Measurements from ENCODE around the gene STX16. TPM values are rescaled to one million over a fixed set of nuclear protein-coding genes. Genes with fewer than 3 reads are reported as not detected.

The STX16 gene
- total and polyA plus RNA-seq, 9 of the 15 experiments (the other 6 are each of a cell fraction or from before 2014, with no cell fraction given): 4.4 to 43.5 (median 14.7) TPM

GRCh38 chr20:58604128-58604881 lies 46.8 kb upstream of the STX16 start (continued):
- TF ChIP-seq YY1 (IDR thresholded peaks at IDR 0.05; ENCODE audit: borderline replicate concordance in 1 of 3, control insufficient read depth in 1 of 3, extremely low read depth in 1 of 3, insufficient read depth in 3 of 3, insufficient read length in 1 of 3, insufficient replicate concordance in 2 of 3, low read depth in 1 of 3, low read length in 2 of 3) (no peak), RCOR1 (IDR thresholded peaks at IDR 0.05; ENCODE audit: borderline replicate concordance in 1 of 2, low read depth in 2 of 2, low read length in 2 of 2) (no peak)

DNA sequence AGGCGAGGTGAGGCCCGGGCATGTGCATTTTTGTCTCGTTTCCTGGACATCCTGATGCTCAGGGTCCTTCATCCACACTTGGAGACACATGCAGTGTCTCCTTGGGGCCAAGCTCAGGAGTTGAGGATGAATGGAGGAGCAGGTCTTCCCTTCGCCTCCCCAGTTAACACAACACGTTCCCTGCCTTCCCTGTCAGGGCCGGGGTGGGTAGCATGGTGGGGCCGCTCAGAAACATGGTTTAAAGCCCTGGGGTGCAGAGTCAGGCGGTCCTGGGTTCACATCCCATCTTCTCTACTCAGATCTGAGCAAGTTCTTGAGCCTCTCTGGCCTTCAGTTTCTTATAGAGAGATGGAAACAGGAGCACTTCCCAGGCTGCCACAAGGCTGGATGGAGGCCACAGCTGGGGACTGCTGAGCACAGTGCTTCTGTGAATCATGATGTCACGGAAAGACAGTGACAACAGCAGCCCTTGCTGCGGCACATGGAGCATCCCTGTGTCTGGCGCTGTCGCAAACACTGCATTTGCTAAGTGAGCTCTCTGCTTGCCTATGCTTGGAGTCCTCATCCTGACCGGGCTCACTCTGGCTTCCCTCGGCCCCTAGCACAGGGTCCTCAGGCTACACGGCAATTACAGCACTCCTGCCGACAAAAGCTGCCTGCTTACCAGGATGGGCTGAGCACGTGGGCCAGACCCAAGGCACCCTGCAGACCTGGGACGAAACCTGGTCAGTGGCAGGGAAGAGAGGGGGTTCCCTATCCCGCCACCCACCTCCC lies 45.6 kb upstream of the STX16 start:
- Histone ChIP-seq H3K9ac (ENCODE audit: insufficient read depth in 1 of 2, low read depth in 2 of 2, low read length in 2 of 2) (no peak overlapping the region), H3K4me3 (no peak overlapping the region), H3K36me3 (ENCODE audit: control insufficient read depth, insufficient read depth, low read length) (no peaks in the 10 kb centered on the region), H3K4me2 (ENCODE audit: insufficient read depth, low read length) (no peak overlapping the region), H4K20me1 (replicated peaks; ENCODE audit: control insufficient read depth, insufficient read depth, low read length) (no peaks in the 10 kb centered on the region; the same call in none of the 2 replicates), H3K9me1 (ENCODE audit: control insufficient read depth, insufficient read depth, low read length) (no peaks in the 10 kb centered on the region), H3K79me2 (ENCODE audit: control insufficient read depth, insufficient read depth, low read length) (no peaks in the 10 kb centered on the region), H3K27me3 (ENCODE audit: control insufficient read depth in 2 of 2, insufficient read depth in 2 of 2, low read length in 2 of 2) (peaks cover 58 to 65% of the 10 kb centered on the region in 2 experiments), H3K4me1 (replicated peaks in 1 of 2; ENCODE audit: control insufficient read depth in 2 of 2, insufficient read depth in 2 of 2, low read length in 2 of 2) (peaks cover 0 to 3% of the 10 kb centered on the region in 2 experiments; a peak in 1 of 5 replicates), H2AFZ (ENCODE audit: low read depth, low read length) (no peak overlapping the region), H3K9me3 (replicated peaks; ENCODE audit: control insufficient read depth, insufficient read depth, low read depth, low read length) (no peaks in the 10 kb centered on the region), H3K27ac (ENCODE audit: extremely low read depth, low read depth, low read length) (no peak overlapping the region)
- FAIRE-seq (no peak), DNase-seq (ENCODE audit: extremely low read depth in 1 of 4, low spot score in 3 of 4) (no peak), ATAC-seq (peak; percentile 28; the same call in 1 of the 3 replicates)
- WGBS (ENCODE audit: insufficient coverage, low coverage, missing lambda C conversion rate): 2% methylated on average over 17 of the region's 19 CpGs
- in situ Hi-C loops (cut with MboI): no loop called here
- no TSS peak for BruUV-seq (replicated peaks)
- POLR2A ChIA-PET: no interaction called here
- TF ChIP-seq, protein P1, sequence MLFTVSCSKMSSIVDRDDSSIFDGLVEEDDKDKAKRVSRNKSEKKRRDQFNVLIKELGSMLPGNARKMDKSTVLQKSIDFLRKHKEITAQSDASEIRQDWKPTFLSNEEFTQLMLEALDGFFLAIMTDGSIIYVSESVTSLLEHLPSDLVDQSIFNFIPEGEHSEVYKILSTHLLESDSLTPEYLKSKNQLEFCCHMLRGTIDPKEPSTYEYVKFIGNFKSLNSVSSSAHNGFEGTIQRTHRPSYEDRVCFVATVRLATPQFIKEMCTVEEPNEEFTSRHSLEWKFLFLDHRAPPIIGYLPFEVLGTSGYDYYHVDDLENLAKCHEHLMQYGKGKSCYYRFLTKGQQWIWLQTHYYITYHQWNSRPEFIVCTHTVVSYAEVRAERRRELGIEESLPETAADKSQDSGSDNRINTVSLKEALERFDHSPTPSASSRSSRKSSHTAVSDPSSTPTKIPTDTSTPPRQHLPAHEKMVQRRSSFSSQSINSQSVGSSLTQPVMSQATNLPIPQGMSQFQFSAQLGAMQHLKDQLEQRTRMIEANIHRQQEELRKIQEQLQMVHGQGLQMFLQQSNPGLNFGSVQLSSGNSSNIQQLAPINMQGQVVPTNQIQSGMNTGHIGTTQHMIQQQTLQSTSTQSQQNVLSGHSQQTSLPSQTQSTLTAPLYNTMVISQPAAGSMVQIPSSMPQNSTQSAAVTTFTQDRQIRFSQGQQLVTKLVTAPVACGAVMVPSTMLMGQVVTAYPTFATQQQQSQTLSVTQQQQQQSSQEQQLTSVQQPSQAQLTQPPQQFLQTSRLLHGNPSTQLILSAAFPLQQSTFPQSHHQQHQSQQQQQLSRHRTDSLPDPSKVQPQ (CRISPR knock-in tag; IDR thresholded peaks at IDR 0.05; ENCODE audit: borderline replicate concordance): no peak
- TF ChIP-seq E2F3 (CRISPR knock-in tag; IDR thresholded peaks at IDR 0.05) (no peak), GMEB1 (CRISPR knock-in tag; IDR thresholded peaks at IDR 0.05) (no peak)
- CTCF ChIA-PET (ENCODE audit: low intra/inter-chr PET ratio): no interaction called here
- intact Hi-C loops (cut with micrococcal nuclease): no loop called here
